Smooth muscle cell of the pulmonary artery (primary cell): Measurements from ENCODE around the gene CCDC8. TPM values are rescaled to one million over a fixed set of nuclear protein-coding genes. Genes with fewer than 3 reads are reported as not detected.

Source experiments
- total RNA-seq: library from RNA; depleted of rRNA; stranded (reverse); fragments of >200 nt; gene quantifications from 2 replicates; pipeline ENCODE4 v1.2.3, GENCODE V29; 2014

The CCDC8 gene, protein sequence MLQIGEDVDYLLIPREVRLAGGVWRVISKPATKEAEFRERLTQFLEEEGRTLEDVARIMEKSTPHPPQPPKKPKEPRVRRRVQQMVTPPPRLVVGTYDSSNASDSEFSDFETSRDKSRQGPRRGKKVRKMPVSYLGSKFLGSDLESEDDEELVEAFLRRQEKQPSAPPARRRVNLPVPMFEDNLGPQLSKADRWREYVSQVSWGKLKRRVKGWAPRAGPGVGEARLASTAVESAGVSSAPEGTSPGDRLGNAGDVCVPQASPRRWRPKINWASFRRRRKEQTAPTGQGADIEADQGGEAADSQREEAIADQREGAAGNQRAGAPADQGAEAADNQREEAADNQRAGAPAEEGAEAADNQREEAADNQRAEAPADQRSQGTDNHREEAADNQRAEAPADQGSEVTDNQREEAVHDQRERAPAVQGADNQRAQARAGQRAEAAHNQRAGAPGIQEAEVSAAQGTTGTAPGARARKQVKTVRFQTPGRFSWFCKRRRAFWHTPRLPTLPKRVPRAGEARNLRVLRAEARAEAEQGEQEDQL
- total RNA-seq: 20.0 and 21.8 TPM in 2 replicates

GRCh38 chr19:46413262-46414031, at the start of gene CCDC8:
Gene CCDC8, minus strand, starts transcription at chr19:46413564. Its CDS starts 754 bp downstream, at chr19:46412810.

DNA sequence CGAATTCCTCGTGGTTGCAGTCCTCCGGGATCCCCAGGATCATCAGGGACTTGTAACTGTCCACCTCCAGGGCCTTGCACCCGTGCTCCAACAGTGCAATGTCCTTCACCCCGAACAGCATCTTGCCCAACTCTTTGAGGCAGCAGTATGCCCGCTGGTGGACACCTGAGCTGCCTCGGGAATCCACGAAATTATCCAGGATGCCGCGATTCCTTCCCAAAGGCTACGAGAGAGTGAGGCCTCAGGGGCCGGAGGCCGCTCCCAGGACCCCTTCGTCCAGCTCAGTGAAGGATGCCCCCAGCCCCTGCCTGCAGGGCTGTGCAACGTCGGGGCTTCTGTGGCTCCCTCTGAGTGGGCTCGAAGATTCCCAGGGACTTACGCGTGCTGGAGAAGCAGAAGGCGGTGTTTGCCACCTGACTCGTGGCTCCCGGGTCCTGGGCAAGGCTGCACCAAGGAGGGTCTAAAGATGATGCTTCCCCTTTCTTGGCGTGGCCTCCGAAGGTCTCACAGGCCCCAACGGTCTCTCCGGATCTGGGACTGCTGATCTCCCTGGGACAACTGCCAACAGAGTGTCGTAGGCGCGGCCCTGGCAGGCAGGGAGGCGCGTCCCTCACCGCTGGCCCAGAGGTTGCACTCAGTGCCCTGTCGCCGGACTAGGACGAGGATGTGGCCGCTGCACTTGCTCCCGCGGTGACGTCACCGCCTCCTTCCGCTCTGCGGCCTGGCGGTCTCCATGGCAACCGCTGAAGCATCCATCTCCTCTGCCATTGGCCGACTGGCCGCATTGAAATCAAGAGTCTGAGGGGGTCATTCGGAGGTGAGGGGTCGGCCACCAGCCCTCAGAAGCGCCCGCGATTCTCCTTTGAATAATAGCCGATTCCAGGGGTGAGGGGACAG, 15.1 kb upstream of the CCDC8 start, which contains the start of gene PNMA8C:
Gene PNMA8C (minus strand): TSS at position 698 of the 897 bp plus-strand sequence. CDS start 577 bp downstream, at position 121.

Other genes starting within 250 kb of the CCDC8 start
- not detected in 2 replicates for gene IGFL1, start 183.8 kb downstream of the CCDC8 start, total RNA-seq
- 0.13 and 2.8 TPM in 2 replicates for gene HIF3A, start 116.5 kb downstream of the CCDC8 start, total RNA-seq
- 37.9 and 43.2 TPM in 2 replicates for gene PPP5C, start 66.5 kb downstream of the CCDC8 start, total RNA-seq
- 0.39 and 0.50 TPM in 2 replicates for gene PNMA8C, start 15.4 kb upstream of the CCDC8 start, total RNA-seq
- 3.2 and 6.1 TPM in 2 replicates for gene PNMA8A, start 58.0 kb upstream of the CCDC8 start, total RNA-seq
- gene PNMA8B, start 82.3 kb upstream of the CCDC8 start, total RNA-seq: 0.96 and 1.6 TPM in 2 replicates
- gene CALM3, start 187.8 kb upstream of the CCDC8 start, total RNA-seq: 185 and 240 TPM in 2 replicates
- gene PTGIR, start 211.5 kb upstream of the CCDC8 start, total RNA-seq: 20.0 and 34.8 TPM in 2 replicates
- gene GNG8, start 222.6 kb upstream of the CCDC8 start, total RNA-seq: not detected in 2 replicates
- gene DACT3, start 247.6 kb upstream of the CCDC8 start, total RNA-seq: 6.6 and 6.8 TPM in 2 replicates